ENCODE results near the gene LSR.

LSR gene

DNA sequence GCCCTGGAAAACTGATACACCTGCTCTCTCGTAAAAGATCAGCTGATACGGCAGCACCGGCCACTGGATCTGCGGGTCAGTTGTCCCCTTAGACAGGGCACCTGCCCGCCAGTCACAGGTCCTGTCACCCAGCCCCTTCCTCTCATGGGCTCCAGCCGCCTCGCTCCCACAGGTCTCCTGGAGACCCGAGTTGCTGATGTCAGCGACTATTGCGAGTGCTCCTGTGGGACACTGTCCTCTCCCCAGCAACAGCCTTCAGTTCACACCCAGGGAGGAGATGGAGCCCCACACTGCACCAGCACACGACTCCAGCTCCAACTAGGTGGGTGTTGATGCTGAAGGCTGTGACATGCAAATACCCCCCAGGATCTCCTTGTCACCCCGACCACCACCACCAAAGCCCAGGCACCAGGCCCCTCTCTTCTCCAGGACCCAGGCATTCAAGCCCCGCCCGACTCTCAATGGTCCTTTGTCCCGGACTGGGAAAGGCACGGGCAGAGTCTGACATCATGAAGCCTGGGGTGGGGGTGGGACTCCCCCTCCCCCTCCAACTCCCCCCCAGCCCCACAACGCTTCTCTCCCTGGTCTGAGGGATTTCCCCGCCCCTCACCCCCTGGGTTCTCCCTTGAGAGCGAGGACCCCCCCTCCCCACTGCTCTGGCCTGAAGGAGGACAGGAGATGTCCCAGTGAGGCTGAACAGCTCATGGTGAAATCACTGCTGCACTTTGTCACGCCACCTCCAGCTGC lies 41.8 kb downstream of the LSR start:
- no peak overlapping the region for H3K4me3 Mint-ChIP-seq
- no peak overlapping the region for H3K27ac Mint-ChIP-seq
- H3K36me3 Mint-ChIP-seq (ENCODE audit: low read depth) = no peaks in the 10 kb centered on the region
- H3K4me1 Mint-ChIP-seq (ENCODE audit: low read depth) = peaks cover under 1% of the 10 kb centered on the region
- no peaks in the 10 kb centered on the region for H3K9me3 Mint-ChIP-seq
- H3K27me3 Mint-ChIP-seq (ENCODE audit: low read depth) = no peaks in the 10 kb centered on the region

DNA sequence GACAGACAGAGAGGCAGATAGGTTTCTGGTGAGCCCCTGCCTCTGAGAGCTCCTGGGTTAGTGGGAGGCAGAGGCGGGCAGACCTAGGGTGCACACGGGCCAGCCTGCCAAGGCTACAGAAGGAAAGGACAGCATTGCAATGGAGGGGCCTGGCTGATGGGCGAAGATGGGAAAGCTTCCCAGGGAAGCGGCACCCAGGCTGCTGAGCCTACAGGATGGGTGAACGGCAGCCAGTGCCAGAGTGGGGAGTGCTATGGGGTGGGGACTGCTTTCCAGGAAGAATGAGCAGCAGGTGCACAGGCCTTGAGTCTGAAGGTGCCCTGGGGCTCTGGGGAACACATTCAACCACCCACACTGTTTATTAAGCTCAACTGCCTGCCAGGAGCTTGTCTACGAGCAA lies 42.5 kb downstream of the LSR start:
- no peaks in the 10 kb centered on the region for H3K9me3 Mint-ChIP-seq
- H3K27me3 Mint-ChIP-seq (ENCODE audit: low read depth) = no peaks in the 10 kb centered on the region
- H3K36me3 Mint-ChIP-seq (ENCODE audit: low read depth) = no peaks in the 10 kb centered on the region
- H3K4me1 Mint-ChIP-seq (ENCODE audit: low read depth) = peaks cover 2% of the 10 kb centered on the region
- no peak overlapping the region for H3K4me3 Mint-ChIP-seq
- H3K27ac Mint-ChIP-seq = no peak overlapping the region

DNA sequence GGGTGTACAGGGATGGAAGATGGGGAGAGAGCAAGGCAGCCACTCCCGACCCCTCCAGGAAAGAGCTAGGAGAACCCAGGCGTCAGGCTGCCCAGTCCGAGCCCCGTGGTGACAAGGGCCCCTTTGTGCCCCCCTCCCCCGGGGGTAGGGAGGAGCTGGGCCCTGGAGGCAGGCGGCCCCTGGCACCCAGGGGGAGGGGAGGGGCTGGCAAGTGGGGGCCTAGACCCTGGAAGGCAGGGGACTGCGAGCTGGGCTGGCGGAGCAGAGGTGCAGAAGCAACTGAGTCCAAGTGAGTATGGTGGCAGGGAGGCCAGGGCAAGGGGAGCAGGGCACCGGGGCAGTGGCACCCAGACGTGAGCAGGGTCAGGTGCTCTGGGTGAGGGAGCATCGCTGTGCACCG lies 43.1 kb downstream of the LSR start, which contains the start of gene MAG:
TSS of gene MAG (plus strand) at position 246 of the 400 bp plus-strand sequence. CDS start 3,248 bp downstream, outside the sequence.
- Mint-ChIP-seq H3K4me1 (ENCODE audit: low read depth) (peaks cover 2% of the 10 kb centered on the region), H3K27ac (no peak within 1 kb of the TSS), H3K9me3 (no peaks in the 10 kb centered on the region), H3K27me3 (ENCODE audit: low read depth) (no peaks in the 10 kb centered on the region), H3K36me3 (ENCODE audit: low read depth) (no peaks in the 10 kb centered on the region), H3K4me3 (no peak within 1 kb of the TSS)

DNA sequence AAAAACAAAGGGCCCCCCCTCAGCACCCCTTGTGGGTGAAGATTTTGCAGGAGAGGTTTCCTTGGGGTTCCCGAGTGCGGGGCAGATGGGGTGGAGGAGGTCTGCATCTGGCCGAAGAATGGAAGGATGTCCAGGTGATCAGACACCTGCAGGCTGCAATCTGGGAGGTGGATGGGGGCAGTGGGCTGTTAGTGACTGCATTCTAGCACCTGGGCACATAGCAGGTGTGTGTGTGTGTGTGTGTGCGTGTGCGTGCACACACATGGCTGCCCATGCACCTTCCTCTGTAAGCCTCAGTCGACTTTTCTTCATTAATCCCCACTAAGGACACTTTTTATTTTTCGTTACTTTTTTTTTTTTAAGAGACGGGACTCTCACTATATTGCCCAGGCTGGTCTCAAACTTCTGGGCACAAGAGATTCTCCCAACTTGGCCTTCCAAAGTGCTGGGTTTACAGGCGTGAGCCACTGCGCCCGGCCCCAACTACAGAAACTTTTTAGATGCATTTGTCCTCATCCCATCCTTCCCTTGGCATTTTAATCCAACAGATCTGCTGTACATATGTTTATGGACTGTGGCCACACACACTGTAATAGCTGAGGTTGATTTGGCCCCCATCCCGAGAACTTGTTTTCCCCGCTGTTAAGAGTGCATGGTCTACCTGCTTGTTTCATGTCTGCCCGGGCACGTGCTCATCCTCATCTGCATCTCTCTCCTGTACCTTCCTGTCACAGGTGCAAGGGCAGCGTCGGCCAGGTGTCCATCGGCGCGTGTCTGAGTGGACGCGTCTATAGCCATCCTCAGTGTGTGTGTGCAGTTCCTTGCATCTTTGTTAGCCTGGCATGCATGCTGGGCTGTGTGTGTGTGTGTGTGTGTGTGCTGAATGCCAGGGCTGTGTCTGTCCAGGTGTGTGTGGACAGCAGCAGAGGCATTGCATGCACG lies 43.9 kb downstream of the LSR start:
- Mint-ChIP-seq H3K36me3 (ENCODE audit: low read depth) (no peaks in the 10 kb centered on the region), H3K27ac (no peak overlapping the region)

DNA sequence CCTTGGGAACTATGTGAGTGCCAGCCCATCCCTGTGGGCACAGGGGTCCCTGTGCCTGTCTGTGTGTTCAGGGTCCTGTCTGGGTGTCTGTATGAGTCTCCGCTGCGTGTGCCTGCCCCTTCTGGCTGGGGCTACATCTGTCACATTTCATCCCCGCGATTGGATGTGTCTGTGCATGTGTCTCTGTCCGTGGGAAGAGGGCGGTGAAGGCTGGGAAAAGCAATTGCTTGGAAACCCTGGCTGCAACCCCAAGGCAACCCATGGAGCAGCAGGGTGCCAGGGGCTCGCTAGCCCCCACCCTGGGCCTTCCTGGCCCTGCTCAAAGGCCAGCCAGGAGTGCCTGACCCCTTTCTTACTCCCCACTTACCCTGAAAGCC lies 44.5 kb downstream of the LSR start:
- Mint-ChIP-seq H3K27me3 (ENCODE audit: low read depth) (no peaks in the 10 kb centered on the region), H3K9me3 (no peaks in the 10 kb centered on the region), H3K36me3 (ENCODE audit: low read depth) (no peaks in the 10 kb centered on the region)

More for the DNA sequence above, 43.9 kb downstream of the LSR start:
- Mint-ChIP-seq H3K4me3 (no peak overlapping the region), H3K27me3 (ENCODE audit: low read depth) (no peaks in the 10 kb centered on the region), H3K4me1 (ENCODE audit: low read depth) (peaks cover 2% of the 10 kb centered on the region), H3K9me3 (no peaks in the 10 kb centered on the region)

DNA sequence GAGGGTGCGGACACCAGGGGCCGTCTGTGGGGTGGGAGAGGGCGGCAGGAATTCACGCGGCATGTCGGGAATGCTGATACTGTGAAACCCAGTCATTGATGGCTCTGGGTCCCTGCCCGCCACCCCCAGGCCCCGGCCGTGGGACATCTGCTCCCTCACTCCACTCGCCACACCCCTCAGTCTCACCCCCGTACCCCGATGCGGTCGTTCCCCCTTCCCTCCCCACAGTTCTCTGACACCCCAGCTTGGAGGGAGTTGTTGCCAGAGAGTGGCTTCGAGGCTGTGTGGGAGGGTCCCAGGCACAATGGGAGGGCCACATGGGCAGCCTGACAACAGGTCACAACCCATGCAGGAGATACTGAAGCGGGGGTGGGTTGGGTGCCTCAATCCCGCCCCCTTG lies 45.0 kb downstream of the LSR start:
- H3K9me3 Mint-ChIP-seq = no peaks in the 10 kb centered on the region
- H3K4me3 Mint-ChIP-seq = no peak overlapping the region
- H3K4me1 Mint-ChIP-seq (ENCODE audit: low read depth) = peaks cover 2% of the 10 kb centered on the region
- no peaks in the 10 kb centered on the region for H3K36me3 Mint-ChIP-seq (ENCODE audit: low read depth)
- H3K27ac Mint-ChIP-seq = no peak overlapping the region
- H3K27me3 Mint-ChIP-seq (ENCODE audit: low read depth) = no peaks in the 10 kb centered on the region

More for the DNA sequence above, 44.5 kb downstream of the LSR start:
- no peak overlapping the region for H3K27ac Mint-ChIP-seq
- peaks cover 2% of the 10 kb centered on the region for H3K4me1 Mint-ChIP-seq (ENCODE audit: low read depth)
- H3K4me3 Mint-ChIP-seq = no peak overlapping the region

DNA sequence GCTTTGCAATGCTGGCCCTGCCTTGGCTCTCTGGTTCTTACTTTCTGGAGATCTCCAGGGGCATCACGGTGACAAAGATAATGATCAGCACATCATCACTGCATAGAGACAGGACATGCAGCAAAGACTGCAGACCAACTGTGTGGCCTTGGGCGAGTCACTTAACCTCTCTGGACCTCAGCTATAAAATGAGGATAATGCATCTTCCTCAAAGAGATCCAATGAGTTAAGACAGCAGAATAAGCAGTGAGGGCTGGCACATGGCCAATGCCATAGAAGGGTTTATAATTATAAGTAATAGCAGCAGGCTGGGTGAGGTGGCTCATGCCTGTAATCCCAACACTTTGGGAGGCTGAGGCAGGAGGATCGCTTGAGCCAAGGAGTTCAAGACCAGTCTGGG lies 45.5 kb downstream of the LSR start:
- H3K36me3 Mint-ChIP-seq (ENCODE audit: low read depth) = no peaks in the 10 kb centered on the region
- H3K4me3 Mint-ChIP-seq = no peak overlapping the region
- no peaks in the 10 kb centered on the region for H3K9me3 Mint-ChIP-seq
- no peaks in the 10 kb centered on the region for H3K27me3 Mint-ChIP-seq (ENCODE audit: low read depth)
- H3K4me1 Mint-ChIP-seq (ENCODE audit: low read depth) = peaks cover 2% of the 10 kb centered on the region
- no peak overlapping the region for H3K27ac Mint-ChIP-seq

DNA sequence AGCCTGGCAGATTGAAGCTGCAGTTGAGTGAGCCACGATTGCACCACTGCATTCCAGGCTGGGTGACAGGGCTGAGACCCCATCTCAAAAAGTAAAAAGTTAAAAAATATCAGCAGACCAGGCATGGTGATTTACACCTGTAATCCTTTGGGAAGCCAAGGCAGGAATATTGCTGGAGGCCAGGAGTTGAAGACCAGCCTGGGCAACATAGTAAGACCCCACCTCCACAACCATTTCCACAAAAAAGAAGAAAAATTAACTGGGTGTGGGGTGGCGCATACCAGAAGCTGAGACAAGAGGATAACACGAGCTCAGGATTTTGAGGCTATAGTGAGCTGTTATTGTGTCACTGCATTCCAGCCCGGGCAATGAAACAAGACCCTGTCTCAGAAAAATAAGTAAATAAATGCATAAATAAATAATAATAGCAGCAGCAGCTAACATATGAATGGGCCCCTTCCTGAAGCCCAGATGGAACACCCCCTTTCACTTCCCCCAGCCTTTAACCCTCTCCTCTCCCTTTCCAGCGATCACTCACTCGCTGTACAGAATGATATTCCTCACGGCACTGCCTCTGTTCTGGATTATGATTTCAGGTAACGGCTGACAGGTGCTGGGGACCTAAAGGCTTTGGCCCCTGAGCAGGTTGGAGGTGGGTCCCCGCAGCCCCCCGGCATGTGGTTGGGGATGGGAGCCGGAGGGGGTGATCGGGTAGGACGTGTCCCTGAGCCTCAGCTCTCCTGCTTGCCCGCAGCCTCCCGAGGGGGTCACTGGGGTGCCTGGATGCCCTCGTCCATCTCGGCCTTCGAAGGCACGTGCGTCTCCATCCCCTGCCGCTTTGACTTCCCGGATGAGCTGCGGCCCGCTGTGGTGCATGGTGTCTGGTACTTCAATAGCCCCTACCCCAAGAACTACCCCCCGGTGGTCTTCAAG lies 46.3 kb downstream of the LSR start:
- Mint-ChIP-seq H3K27me3 (ENCODE audit: low read depth) (no peaks in the 10 kb centered on the region), H3K36me3 (ENCODE audit: low read depth) (no peaks in the 10 kb centered on the region), H3K4me3 (no peak overlapping the region), H3K27ac (no peak overlapping the region), H3K4me1 (ENCODE audit: low read depth) (peaks cover 2% of the 10 kb centered on the region), H3K9me3 (no peaks in the 10 kb centered on the region)

DNA sequence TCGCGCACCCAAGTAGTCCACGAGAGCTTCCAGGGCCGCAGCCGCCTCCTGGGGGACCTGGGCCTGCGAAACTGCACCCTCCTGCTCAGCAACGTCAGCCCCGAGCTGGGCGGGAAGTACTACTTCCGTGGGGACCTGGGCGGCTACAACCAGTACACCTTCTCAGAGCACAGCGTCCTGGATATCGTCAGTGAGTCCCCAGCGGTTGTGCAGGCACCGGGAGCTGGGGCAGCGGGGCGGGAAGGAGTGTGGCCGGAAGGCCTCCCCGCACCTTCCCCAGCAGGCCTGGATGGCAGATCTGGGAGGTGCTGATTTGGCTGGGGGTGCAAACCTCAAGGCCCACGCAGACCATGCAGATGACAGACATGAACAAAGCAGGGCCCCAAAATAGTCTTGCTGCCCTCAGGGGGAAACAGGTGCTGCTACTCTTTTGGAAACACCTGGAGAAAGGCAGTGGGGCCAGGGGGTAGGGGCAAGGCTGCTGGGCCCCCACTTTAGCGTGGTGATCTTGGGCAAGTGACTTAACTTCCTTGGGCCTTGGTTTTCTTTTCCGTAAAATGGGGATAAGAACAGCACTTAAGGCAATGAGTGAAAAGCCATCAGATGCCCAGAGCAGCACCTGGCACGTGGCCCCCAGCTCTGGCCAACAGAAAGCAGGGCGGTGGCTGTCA lies 47.1 kb downstream of the LSR start:
- Mint-ChIP-seq H3K4me3 (no peak overlapping the region), H3K9me3 (no peaks in the 10 kb centered on the region), H3K4me1 (ENCODE audit: low read depth) (peaks cover 2% of the 10 kb centered on the region)

DNA sequence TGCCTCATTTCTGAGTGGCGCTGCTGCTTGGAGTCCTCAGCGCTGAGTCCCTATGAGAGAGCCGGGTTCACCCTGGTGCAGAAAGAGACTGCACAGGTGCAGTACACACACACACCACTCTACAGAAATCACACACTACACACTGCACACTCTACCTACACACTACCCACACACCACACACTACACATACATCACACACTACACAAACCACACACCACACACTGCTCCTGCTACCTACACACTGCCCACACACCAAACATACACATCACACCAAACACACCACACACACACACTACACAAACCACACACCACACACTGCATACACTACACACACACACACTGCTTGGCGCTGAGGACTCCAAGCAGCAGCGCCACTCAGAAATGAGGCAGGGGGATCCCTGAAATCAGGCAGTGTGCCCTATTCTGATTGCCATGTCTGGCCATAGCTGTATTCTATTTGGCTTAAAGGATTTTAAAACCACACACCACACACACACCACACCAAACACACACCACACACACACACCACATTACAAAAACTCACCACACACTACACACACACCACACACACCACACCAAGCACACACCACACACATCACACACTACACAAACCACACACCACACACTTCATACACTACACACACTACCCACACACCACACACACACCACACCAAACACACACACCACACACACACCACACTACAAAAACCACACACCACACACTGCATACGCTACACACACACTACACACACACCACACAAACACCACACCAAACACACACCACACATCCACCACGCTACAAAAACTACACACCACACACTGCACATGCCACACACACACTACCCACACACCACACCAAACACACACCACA lies 48.1 kb downstream of the LSR start:
- no peaks in the 10 kb centered on the region for H3K36me3 Mint-ChIP-seq (ENCODE audit: low read depth)

More for the DNA sequence above, 47.1 kb downstream of the LSR start:
- Mint-ChIP-seq H3K27me3 (ENCODE audit: low read depth) (no peaks in the 10 kb centered on the region), H3K27ac (no peak overlapping the region), H3K36me3 (ENCODE audit: low read depth) (no peaks in the 10 kb centered on the region)

DNA sequence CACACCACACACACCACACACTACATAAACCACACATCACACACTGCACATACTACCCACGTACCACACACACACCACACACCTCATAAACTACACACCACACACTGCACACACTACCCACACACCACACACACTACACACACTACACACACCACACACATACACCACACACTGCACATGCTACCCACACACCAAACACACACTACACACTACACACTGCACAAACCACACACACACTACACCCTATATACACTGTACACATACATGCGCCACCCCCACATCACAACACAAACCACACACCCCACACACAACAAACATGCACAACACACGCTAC lies 48.7 kb downstream of the LSR start:
- H3K27ac Mint-ChIP-seq = no peak overlapping the region
- H3K9me3 Mint-ChIP-seq = no peaks in the 10 kb centered on the region
- no peak overlapping the region for H3K4me3 Mint-ChIP-seq
- no peaks in the 10 kb centered on the region for H3K36me3 Mint-ChIP-seq (ENCODE audit: low read depth)
- H3K4me1 Mint-ChIP-seq (ENCODE audit: low read depth) = peaks cover 2% of the 10 kb centered on the region
- no peaks in the 10 kb centered on the region for H3K27me3 Mint-ChIP-seq (ENCODE audit: low read depth)

More for the DNA sequence above, 48.1 kb downstream of the LSR start:
- Mint-ChIP-seq H3K9me3 (no peaks in the 10 kb centered on the region), H3K27me3 (ENCODE audit: low read depth) (no peaks in the 10 kb centered on the region), H3K4me3 (no peak overlapping the region), H3K4me1 (ENCODE audit: low read depth) (peaks cover 2% of the 10 kb centered on the region), H3K27ac (no peak overlapping the region)

DNA sequence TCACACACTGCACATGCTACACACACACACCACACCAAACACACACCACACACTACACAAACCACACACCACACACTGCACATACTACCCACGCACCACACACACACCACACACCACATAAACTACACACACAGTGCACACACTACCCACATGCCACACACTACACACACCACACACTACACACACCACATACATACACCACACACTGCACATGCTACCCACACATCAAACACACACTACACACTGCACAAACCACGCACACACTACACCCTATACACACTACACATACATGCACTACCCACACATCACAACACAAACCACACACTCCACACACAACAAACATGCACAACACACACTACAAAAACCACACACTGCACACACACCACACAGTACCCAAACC lies 49.1 kb downstream of the LSR start:
- Mint-ChIP-seq H3K4me1 (ENCODE audit: low read depth) (peaks cover 2% of the 10 kb centered on the region), H3K36me3 (ENCODE audit: low read depth) (no peaks in the 10 kb centered on the region), H3K9me3 (no peaks in the 10 kb centered on the region), H3K4me3 (no peak overlapping the region), H3K27ac (no peak overlapping the region), H3K27me3 (ENCODE audit: low read depth) (no peaks in the 10 kb centered on the region)

DNA sequence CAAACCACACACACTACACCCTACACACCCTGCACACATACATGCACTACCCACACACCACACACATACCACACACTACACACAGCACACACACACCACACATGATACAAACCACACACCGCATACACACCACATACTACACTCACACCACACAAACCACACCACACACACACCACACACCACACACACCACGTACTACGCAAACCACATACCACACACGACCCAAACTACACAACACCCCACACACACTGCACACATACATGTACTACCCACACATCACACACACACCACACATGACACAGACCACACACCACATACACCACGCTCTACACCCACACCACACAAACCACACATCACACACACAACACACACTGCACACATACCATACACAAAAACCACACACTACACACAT lies 49.8 kb downstream of the LSR start:
- Mint-ChIP-seq H3K4me3 (no peak overlapping the region), H3K9me3 (no peaks in the 10 kb centered on the region), H3K4me1 (ENCODE audit: low read depth) (peaks cover 2% of the 10 kb centered on the region), H3K36me3 (ENCODE audit: low read depth) (no peaks in the 10 kb centered on the region), H3K27me3 (ENCODE audit: low read depth) (peaks cover 2% of the 10 kb centered on the region), H3K27ac (no peak overlapping the region)

Measured in T-helper 1 cell treated with Interleukin-12 subunit alpha and Interleukin-12 subunit beta and Interleukin-4 antibody, amounts not matched to agents 30 μg/mL and 1 μg/mL, for 36 hours (primary cell).